ENCODE results near the gene MROH2A. TPM values are rescaled to one million over a fixed set of nuclear protein-coding genes. Genes with fewer than 3 reads are reported as not detected.

Gene MROH2A
- total RNA-seq, 2 experiments from 2014 or later, result not detected

DNA sequence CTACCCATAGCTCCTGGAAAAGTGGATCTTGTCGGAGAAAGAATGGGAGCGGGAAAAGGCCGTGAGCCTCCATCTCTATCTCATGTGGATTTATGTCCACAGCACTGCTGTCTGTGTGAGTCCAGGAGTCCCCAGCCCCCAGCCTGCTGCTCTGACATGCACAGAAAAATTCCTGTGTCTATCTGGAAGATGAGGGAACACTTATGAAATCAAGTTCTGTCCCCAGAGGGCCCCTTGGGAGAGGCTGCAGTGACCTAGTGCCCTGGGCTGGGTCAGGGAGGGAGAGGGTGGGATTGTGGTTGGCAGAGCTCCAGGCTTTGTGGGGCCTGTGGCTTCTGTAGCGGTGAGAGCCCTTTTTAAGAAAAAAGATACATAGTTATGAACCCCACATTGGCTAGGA lies 38.6 kb downstream of the MROH2A start:
- Histone ChIP-seq H3K9me3 (ENCODE audit: control insufficient read depth in 1 of 2, insufficient read depth in 1 of 2, low read length in 2 of 2) (peaks cover 0 to 16% of the 10 kb centered on the region in 2 experiments), H3K4me1 (ENCODE audit: insufficient read depth, low read length) (no peaks in the 10 kb centered on the region), H3K4me3 (ENCODE audit: low read length) (no peak overlapping the region), H3K36me3 (ENCODE audit: insufficient read depth, low read length) (no peaks in the 10 kb centered on the region), H3K27me3 (ENCODE audit: control insufficient read depth in 1 of 2, insufficient read depth in 2 of 2, low read length in 2 of 2) (peaks cover 0 to 2% of the 10 kb centered on the region in 2 experiments), H3K27ac (ENCODE audit: low read depth in 1 of 2, low read length in 2 of 2) (no peak overlapping the region)
- ChIA-PET CTCF (no interaction called here), POLR2A (no interaction called here)
- no peaks in the 10 kb centered on the region for H3K4me1 Mint-ChIP-seq (ENCODE audit: low read depth)
- no peak overlapping the region for H3K27ac Mint-ChIP-seq
- TF ChIP-seq, protein P1, sequence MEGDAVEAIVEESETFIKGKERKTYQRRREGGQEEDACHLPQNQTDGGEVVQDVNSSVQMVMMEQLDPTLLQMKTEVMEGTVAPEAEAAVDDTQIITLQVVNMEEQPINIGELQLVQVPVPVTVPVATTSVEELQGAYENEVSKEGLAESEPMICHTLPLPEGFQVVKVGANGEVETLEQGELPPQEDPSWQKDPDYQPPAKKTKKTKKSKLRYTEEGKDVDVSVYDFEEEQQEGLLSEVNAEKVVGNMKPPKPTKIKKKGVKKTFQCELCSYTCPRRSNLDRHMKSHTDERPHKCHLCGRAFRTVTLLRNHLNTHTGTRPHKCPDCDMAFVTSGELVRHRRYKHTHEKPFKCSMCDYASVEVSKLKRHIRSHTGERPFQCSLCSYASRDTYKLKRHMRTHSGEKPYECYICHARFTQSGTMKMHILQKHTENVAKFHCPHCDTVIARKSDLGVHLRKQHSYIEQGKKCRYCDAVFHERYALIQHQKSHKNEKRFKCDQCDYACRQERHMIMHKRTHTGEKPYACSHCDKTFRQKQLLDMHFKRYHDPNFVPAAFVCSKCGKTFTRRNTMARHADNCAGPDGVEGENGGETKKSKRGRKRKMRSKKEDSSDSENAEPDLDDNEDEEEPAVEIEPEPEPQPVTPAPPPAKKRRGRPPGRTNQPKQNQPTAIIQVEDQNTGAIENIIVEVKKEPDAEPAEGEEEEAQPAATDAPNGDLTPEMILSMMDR (IDR thresholded peaks at IDR 0.05), result no peak
- intact Hi-C loops (cut with DNase I, micrococcal nuclease), result no loop called here
- H3K27me3 Mint-ChIP-seq, result peaks cover 11% of the 10 kb centered on the region
- DNase-seq (peak in 1 of 14 experiments; percentile 10), ATAC-seq (ENCODE audit: poor library complexity) (no peak)
- H3K4me3 Mint-ChIP-seq, result no peak overlapping the region
- H3K36me3 Mint-ChIP-seq (ENCODE audit: low read depth), result no peaks in the 10 kb centered on the region
- H3K9me3 Mint-ChIP-seq, result no peaks in the 10 kb centered on the region

DNA sequence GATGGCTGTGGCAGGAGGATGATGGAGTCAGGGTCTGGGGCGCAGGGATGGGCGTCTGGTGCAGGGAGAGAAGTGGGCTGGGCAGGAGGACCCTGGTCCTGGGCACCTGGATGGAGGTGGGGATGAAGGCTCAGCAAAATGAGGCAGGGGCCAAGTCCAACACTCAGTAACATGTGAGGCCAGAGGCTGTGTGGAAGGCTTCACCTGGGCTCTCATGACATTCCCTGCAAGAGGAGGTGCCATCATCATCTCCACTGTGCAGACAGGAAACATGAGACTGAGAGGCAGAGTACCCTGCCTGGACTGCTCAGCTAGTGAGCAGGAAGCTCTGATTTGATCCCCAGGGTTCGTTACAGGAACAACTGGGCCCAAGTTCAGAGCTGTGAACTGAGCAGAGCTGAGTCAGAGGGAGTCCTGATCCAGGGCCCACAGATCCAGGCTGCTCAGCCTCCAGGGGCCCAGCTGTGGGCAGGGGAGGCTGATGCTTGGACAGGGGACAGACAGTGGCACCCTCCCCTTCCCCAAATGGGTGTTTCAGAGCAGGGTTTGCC lies 39.3 kb downstream of the MROH2A start:
- no peaks in the 10 kb centered on the region for H3K36me3 ChIP-seq (ENCODE audit: insufficient read depth, low read length)
- peaks cover 0 to 13% of the 10 kb centered on the region in 2 experiments for H3K9me3 ChIP-seq (ENCODE audit: control insufficient read depth in 1 of 2, insufficient read depth in 1 of 2, low read length in 2 of 2)
- intact Hi-C loops (cut with DNase I, micrococcal nuclease), result no loop called here
- no peaks in the 10 kb centered on the region for H3K4me1 ChIP-seq (ENCODE audit: insufficient read depth, low read length)
- H3K27ac Mint-ChIP-seq, result no peak overlapping the region
- H3K27me3 Mint-ChIP-seq, result peaks cover 7% of the 10 kb centered on the region
- H3K4me3 Mint-ChIP-seq, result no peak overlapping the region
- H3K4me3 ChIP-seq (ENCODE audit: low read length), result no peak overlapping the region
- peaks cover 0 to 2% of the 10 kb centered on the region in 2 experiments for H3K27me3 ChIP-seq (ENCODE audit: control insufficient read depth in 1 of 2, insufficient read depth in 2 of 2, low read length in 2 of 2)
- no peaks in the 10 kb centered on the region for H3K4me1 Mint-ChIP-seq (ENCODE audit: low read depth)
- TF ChIP-seq, protein P1 (IDR thresholded peaks at IDR 0.05), result no peak
- no peaks in the 10 kb centered on the region for H3K36me3 Mint-ChIP-seq (ENCODE audit: low read depth)
- no peaks in the 10 kb centered on the region for H3K9me3 Mint-ChIP-seq
- POLR2A ChIA-PET, result no interaction called here
- ATAC-seq (ENCODE audit: poor library complexity), result no peak
- CTCF ChIA-PET, result no interaction called here
- peak in 1 of 14 experiments; percentile 15 for DNase-seq
- no peak overlapping the region for H3K27ac ChIP-seq (ENCODE audit: low read depth in 1 of 2, low read length in 2 of 2)

DNA sequence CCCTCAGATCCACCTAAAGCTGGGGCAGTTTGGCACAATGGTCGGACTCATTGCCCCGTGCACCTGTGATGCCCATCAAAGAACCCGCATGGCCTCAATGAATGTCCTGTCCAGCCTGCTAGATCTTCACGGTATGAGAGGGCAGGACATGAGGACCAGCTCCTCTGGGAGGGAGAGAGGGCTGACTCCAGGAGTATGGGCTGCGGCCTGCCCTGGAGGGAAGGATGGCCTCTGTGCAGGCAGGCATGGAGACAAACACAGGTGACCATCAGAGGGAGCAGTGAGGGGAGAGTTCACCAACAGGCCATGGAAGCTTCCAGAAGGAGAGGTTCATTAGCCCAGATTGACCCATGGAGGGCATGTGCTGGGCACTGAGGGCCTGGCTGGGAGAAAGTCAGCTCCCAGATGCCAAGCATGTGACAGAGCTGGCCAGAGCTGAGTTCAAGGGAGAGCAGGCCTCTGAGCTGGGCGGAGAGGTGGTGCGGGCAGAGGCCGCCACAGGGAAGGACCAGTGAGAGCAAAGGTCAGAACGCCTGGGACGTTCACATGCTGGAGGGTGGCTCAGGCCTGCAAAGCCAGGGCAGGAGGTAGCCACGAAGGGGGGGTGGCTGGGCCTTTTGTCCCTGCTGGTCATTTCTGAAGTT lies 40.0 kb downstream of the MROH2A start:
- intact Hi-C loops (cut with DNase I, micrococcal nuclease), result no loop called here
- H3K36me3 ChIP-seq (ENCODE audit: insufficient read depth, low read length), result no peaks in the 10 kb centered on the region
- POLR2A ChIA-PET, result no interaction called here
- H3K4me1 Mint-ChIP-seq (ENCODE audit: low read depth), result no peaks in the 10 kb centered on the region
- TF ChIP-seq, protein P1 (IDR thresholded peaks at IDR 0.05), result no peak
- H3K27ac Mint-ChIP-seq, result no peak overlapping the region
- H3K4me3 Mint-ChIP-seq, result no peak overlapping the region
- peaks cover 0 to 13% of the 10 kb centered on the region in 2 experiments for H3K9me3 ChIP-seq (ENCODE audit: control insufficient read depth in 1 of 2, insufficient read depth in 1 of 2, low read length in 2 of 2)
- no peaks in the 10 kb centered on the region for H3K36me3 Mint-ChIP-seq (ENCODE audit: low read depth)
- no peak for ATAC-seq (ENCODE audit: poor library complexity)
- peak in 1 of 14 experiments; percentile 19 for DNase-seq
- no peak overlapping the region for H3K27ac ChIP-seq (ENCODE audit: low read depth in 1 of 2, low read length in 2 of 2)
- peaks cover 0 to 5% of the 10 kb centered on the region in 2 experiments for H3K27me3 ChIP-seq (ENCODE audit: control insufficient read depth in 1 of 2, insufficient read depth in 2 of 2, low read length in 2 of 2)
- H3K9me3 Mint-ChIP-seq, result no peaks in the 10 kb centered on the region
- CTCF ChIA-PET, result no interaction called here
- H3K4me3 ChIP-seq (ENCODE audit: low read length), result no peak overlapping the region
- H3K27me3 Mint-ChIP-seq, result peaks cover 7% of the 10 kb centered on the region
- no peaks in the 10 kb centered on the region for H3K4me1 ChIP-seq (ENCODE audit: insufficient read depth, low read length)

Data from CD4-positive, alpha-beta T cell (primary cell).